HG02610 (cell line): ENCODE results near the gene KRTAP10-5.
"Not testable (repeated sequence)": the region's sequence is repeated elsewhere in the genome, so short reads cannot be mapped to it uniquely, and the experiment has no call there.

ENCODE experiments used
- ATAC-seq: cut with Tn5 transposase; IDR thresholded peaks from one replicate; pipeline ENCODE4 v1.9.1; 2021; ENCODE audit warnings: mild to moderate bottlenecking, moderate library complexity; ENCODE audit not compliant: unreplicated experiment

KRTAP10-5 gene

GRCh38 chr21:44611551-44611950 is 31.1 kb upstream of the KRTAP10-5 start:
- ATAC-seq = no peak

- not testable (repeated sequence) for ATAC-seq
These were observed 29.9 kb upstream of the KRTAP10-5 start for GRCh38 chr21:44610157-44610843.

GRCh38 chr21:44609193-44609592 is 28.8 kb upstream of the KRTAP10-5 start:
- no peak for ATAC-seq

- no peak for ATAC-seq
These were observed 26.1 kb upstream of the KRTAP10-5 start for GRCh38 chr21:44606495-44606894.

GRCh38 chr21:44603911-44604310 is 23.5 kb upstream of the KRTAP10-5 start:
- ATAC-seq = no peak

GRCh38 chr21:44603109-44603875 is 22.9 kb upstream of the KRTAP10-5 start:
- ATAC-seq = no peak

- no peak for ATAC-seq
These were observed 22.1 kb upstream of the KRTAP10-5 start for GRCh38 chr21:44602463-44602850.

GRCh38 chr21:44601596-44602462 is 21.4 kb upstream of the KRTAP10-5 start:
- ATAC-seq = no peak

- not testable (repeated sequence) for ATAC-seq
These were observed 20.7 kb upstream of the KRTAP10-5 start for GRCh38 chr21:44601091-44601490.

- not testable (repeated sequence) for ATAC-seq
These were observed 19.9 kb upstream of the KRTAP10-5 start, which contains the start of gene KRTAP10-7 for GRCh38 chr21:44600118-44600978. Gene KRTAP10-7, plus strand, starts transcription at chr21:44600597. Its CDS starts 25 bp downstream, at chr21:44600622.

GRCh38 chr21:44599264-44600029 is 19.0 kb upstream of the KRTAP10-5 start:
- no peak for ATAC-seq

GRCh38 chr21:44598061-44598460 is 17.7 kb upstream of the KRTAP10-5 start:
- ATAC-seq = no peak

- ATAC-seq = no peak
These were observed 15.8 kb upstream of the KRTAP10-5 start for GRCh38 chr21:44596068-44596725.

GRCh38 chr21:44595524-44595923 is 15.1 kb upstream of the KRTAP10-5 start:
- ATAC-seq = no peak

- no peak for ATAC-seq
These were observed 14.1 kb upstream of the KRTAP10-5 start for GRCh38 chr21:44594406-44594916.

- ATAC-seq = no peak
These were observed 13.4 kb upstream of the KRTAP10-5 start for GRCh38 chr21:44593598-44594405.

GRCh38 chr21:44592446-44593311 is 12.3 kb upstream of the KRTAP10-5 start, which contains the start of gene KRTAP10-6:
Gene KRTAP10-6, minus strand, starts transcription at chr21:44592505. Its CDS starts 21 bp downstream, at chr21:44592484.
- no peak for ATAC-seq
